Measurements from ENCODE around the gene PRTG. TPM values are rescaled to one million over a fixed set of nuclear protein-coding genes. Genes with fewer than 3 reads are reported as not detected.

Gene PRTG
- total and polyA plus RNA-seq, 2 donors (not counting 3 experiments of a cell fraction or from before 2014, with no cell fraction given), result 3.4 to 12.4 TPM

- TF ChIP-seq GATA2 (IDR thresholded peaks at IDR 0.05; ENCODE audit: insufficient read depth, insufficient read length, low read depth, low read length), result no peak
- no peak for TF ChIP-seq POLR2AphosphoS5 (IDR thresholded peaks at IDR 0.05; ENCODE audit: insufficient read depth, low read depth, low read length)
- no peak for TF ChIP-seq EZH2 (IDR thresholded peaks at IDR 0.05; ENCODE audit: borderline replicate concordance, low read depth, low read length, severe bottlenecking)
- no peaks in the 10 kb centered on the region for H3K9me3 ChIP-seq (replicated peaks; ENCODE audit: control insufficient read depth, insufficient read depth, low read length)
- DNase-seq (ENCODE audit: low read depth, low spot score) (no peak), FAIRE-seq (no peak)
- H3K4me1 ChIP-seq (ENCODE audit: control insufficient read depth, extremely low read depth, insufficient read depth, low read length), result no peaks in the 10 kb centered on the region
- H3K27me3 ChIP-seq (ENCODE audit: control insufficient read depth in 2 of 2, insufficient read depth in 2 of 2, low read length in 2 of 2), result no peaks in the 10 kb centered on the region
- intact Hi-C loops (cut with micrococcal nuclease) (no loop called here), dilution Hi-C loops (cut with MboI; ENCODE audit: extremely low pct_ligation_motif_present, low sequenced_read_pairs) (no loop called here)
- H3K4me3 ChIP-seq (replicated peaks in 1 of 3; ENCODE audit: insufficient read depth in 1 of 3, low read depth in 1 of 3, low read length in 3 of 3), result no peak overlapping the region
- ChIA-PET POLR2A (no interaction called here), CTCF (no interaction called here)
- H3K9ac ChIP-seq (replicated peaks; ENCODE audit: extremely low read depth, insufficient read depth, low read length), result no peak overlapping the region
- no TSS peak for BruUV-seq (replicated peaks)
- H3K79me2 ChIP-seq (ENCODE audit: control insufficient read depth, insufficient read depth, low read length), result no peaks in the 10 kb centered on the region
- no peak overlapping the region for H2AFZ ChIP-seq (ENCODE audit: low read depth, low read length)
- H3K27ac ChIP-seq (ENCODE audit: insufficient read depth, low read depth, low read length), result no peak overlapping the region
- no peaks in the 10 kb centered on the region for H4K20me1 ChIP-seq (replicated peaks; ENCODE audit: control insufficient read depth, extremely low read depth, insufficient read depth, low read length)
- H3K9me1 ChIP-seq (replicated peaks; ENCODE audit: control insufficient read depth, extremely low read depth, insufficient read depth, low read length), result no peaks in the 10 kb centered on the region
- no peak overlapping the region for H3K4me2 ChIP-seq (ENCODE audit: insufficient read depth, low read length)
- no peaks in the 10 kb centered on the region for H3K36me3 ChIP-seq (ENCODE audit: control insufficient read depth in 2 of 2, extremely low read depth in 1 of 2, insufficient read depth in 2 of 2, low read length in 2 of 2)
These were observed 34.2 kb downstream of the PRTG start for GRCh38 chr15:55708720-55709119.

- H3K79me2 ChIP-seq (ENCODE audit: control insufficient read depth, insufficient read depth, low read length), result no peaks in the 10 kb centered on the region
- FAIRE-seq (no peak), DNase-seq (ENCODE audit: low read depth, low spot score) (no peak)
- BruUV-seq (replicated peaks), result no TSS peak
- H3K36me3 ChIP-seq (ENCODE audit: control insufficient read depth in 2 of 2, extremely low read depth in 1 of 2, insufficient read depth in 2 of 2, low read length in 2 of 2), result no peaks in the 10 kb centered on the region
- no peak overlapping the region for H3K27ac ChIP-seq (ENCODE audit: insufficient read depth, low read depth, low read length)
- H2AFZ ChIP-seq (ENCODE audit: low read depth, low read length), result no peak overlapping the region
- no peak overlapping the region for H3K4me3 ChIP-seq (replicated peaks in 1 of 3; ENCODE audit: insufficient read depth in 1 of 3, low read depth in 1 of 3, low read length in 3 of 3)
- H3K9me1 ChIP-seq (replicated peaks; ENCODE audit: control insufficient read depth, extremely low read depth, insufficient read depth, low read length), result no peaks in the 10 kb centered on the region
- ChIA-PET POLR2A (interaction anchor here (1.2 kb wide), 1 partner anchor 36 kb away, joined by 3 read pairs; no protein-coding TSS in a partner anchor), CTCF (no interaction called here)
- intact Hi-C loops (cut with micrococcal nuclease) (no loop called here), dilution Hi-C loops (cut with MboI; ENCODE audit: extremely low pct_ligation_motif_present, low sequenced_read_pairs) (no loop called here)
- H3K27me3 ChIP-seq (ENCODE audit: control insufficient read depth in 2 of 2, insufficient read depth in 2 of 2, low read length in 2 of 2), result no peaks in the 10 kb centered on the region
- no peaks in the 10 kb centered on the region for H4K20me1 ChIP-seq (replicated peaks; ENCODE audit: control insufficient read depth, extremely low read depth, insufficient read depth, low read length)
- TF ChIP-seq MYC (IDR thresholded peaks at IDR 0.05; ENCODE audit: low read depth, low read length) (no peak), GATA2 (IDR thresholded peaks at IDR 0.05; ENCODE audit: insufficient read depth, insufficient read length, low read depth, low read length) (no peak), EZH2 (IDR thresholded peaks at IDR 0.05; ENCODE audit: borderline replicate concordance, low read depth, low read length, severe bottlenecking) (no peak), POLR2AphosphoS5 (IDR thresholded peaks at IDR 0.05; ENCODE audit: insufficient read depth, low read depth, low read length) (no peak), POLR2A (IDR thresholded peaks at IDR 0.05; ENCODE audit: low read depth, low read length) (no peak), MAX (IDR thresholded peaks at IDR 0.05; ENCODE audit: insufficient read depth, insufficient read length) (no peak), JUN (IDR thresholded peaks at IDR 0.05; ENCODE audit: borderline replicate concordance, insufficient read depth, insufficient read length, low read depth) (no peak), FOS (IDR thresholded peaks at IDR 0.05; ENCODE audit: borderline replicate concordance, insufficient read depth, low read length) (no peak), CTCF (IDR thresholded peaks at IDR 0.05; ENCODE audit: extremely low read depth in 1 of 2, insufficient read depth in 1 of 2, low read depth in 1 of 2, low read length in 2 of 2) (no peak)
- no peaks in the 10 kb centered on the region for H3K4me1 ChIP-seq (ENCODE audit: control insufficient read depth, extremely low read depth, insufficient read depth, low read length)
- no peaks in the 10 kb centered on the region for H3K9me3 ChIP-seq (replicated peaks; ENCODE audit: control insufficient read depth, insufficient read depth, low read length)
- no peak overlapping the region for H3K9ac ChIP-seq (replicated peaks; ENCODE audit: extremely low read depth, insufficient read depth, low read length)
- no peak overlapping the region for H3K4me2 ChIP-seq (ENCODE audit: insufficient read depth, low read length)
These were observed 35.0 kb downstream of the PRTG start for GRCh38 chr15:55707951-55708350.

Measured in endothelial cell of umbilical vein (primary cell).